WTC11 (cell line): ENCODE data around the gene PARM1.

Source experiments
- CREB1 ChIP-seq: sonication (generic); formaldehyde crosslinking; IDR thresholded peaks from 2 replicates; pipeline ENCODE4 v1.8.0; 2023; ENCODE audit warnings: mild to moderate bottlenecking, missing genetic modification reagents
- FOXJ3 ChIP-seq: sonication (generic); formaldehyde crosslinking; IDR thresholded peaks from 2 replicates; pipeline ENCODE4 v1.9.0; 2021; ENCODE audit warnings: missing genetic modification reagents, mild to moderate bottlenecking, borderline replicate concordance
- GABPB1 ChIP-seq: sonication (generic); formaldehyde crosslinking; IDR thresholded peaks from 2 replicates; pipeline ENCODE4 v1.8.1; 2023; ENCODE audit warnings: mild to moderate bottlenecking, missing genetic modification reagents
- IRF2 ChIP-seq: sonication (generic); formaldehyde crosslinking; IDR thresholded peaks from 2 replicates; pipeline ENCODE4 v1.8.0; 2022; ENCODE audit warnings: low read depth, missing genetic modification reagents, borderline replicate concordance
- JUN ChIP-seq: sonication (generic); formaldehyde crosslinking; IDR thresholded peaks from 2 replicates; pipeline ENCODE4 v1.8.0; 2023; ENCODE audit warnings: mild to moderate bottlenecking, missing genetic modification reagents
- NFYB ChIP-seq: sonication (generic); formaldehyde crosslinking; conservative IDR thresholded peaks from 2 replicates; pipeline ENCODE4 v1.8.0; 2022; ENCODE audit warnings: low read depth, missing genetic modification reagents
- PRRX2 ChIP-seq: fragments of 250-450 bp; sonication (Bioruptor Pico); IDR thresholded peaks from 2 replicates; pipeline ENCODE4 v1.8.0; 2021; ENCODE audit warnings: mild to moderate bottlenecking
- USF2 ChIP-seq: sonication (generic); formaldehyde crosslinking; IDR thresholded peaks from 2 replicates; pipeline ENCODE4 v1.8.1; 2023; ENCODE audit warnings: mild to moderate bottlenecking, missing genetic modification reagents, moderate library complexity
- ZNF121 ChIP-seq: sonication (generic); formaldehyde crosslinking; IDR thresholded peaks from 2 replicates; pipeline ENCODE4 v1.8.0; 2023; ENCODE audit warnings: missing genetic modification reagents
- TF ChIP-seq, protein P1 (sequence below): fragments of 200-600 bp; IDR thresholded peaks from 2 replicates; pipeline ENCODE4 v1.8.0; 2022; ENCODE audit warnings: antibody characterized with exemption
- TF ChIP-seq, protein P2 (sequence below): sonication (generic); formaldehyde crosslinking; conservative IDR thresholded peaks from 2 replicates; pipeline ENCODE4 v1.8.1; 2023; ENCODE audit warnings: mild to moderate bottlenecking, low read depth, missing genetic modification reagents, moderate library complexity

DNA sequence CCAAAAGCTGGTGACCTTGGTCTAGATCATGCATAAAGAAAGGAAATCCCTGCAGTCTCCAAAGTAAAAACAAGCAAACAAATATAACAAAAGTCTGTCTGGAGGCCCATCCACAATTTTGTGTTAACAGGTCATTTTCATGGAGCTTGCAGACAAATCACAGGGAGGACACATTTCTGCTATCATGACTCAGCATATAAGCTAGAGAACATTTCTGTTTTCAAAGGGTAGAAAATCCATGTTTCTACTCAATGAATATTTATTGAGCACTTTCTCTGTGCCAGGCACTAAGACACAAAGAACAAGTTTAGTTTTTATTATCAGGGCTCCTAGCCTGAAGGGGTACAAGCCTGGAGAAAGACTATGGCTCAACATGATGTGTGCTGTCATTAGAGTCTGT lies 71.1 kb downstream of the PARM1 start:
- TF ChIP-seq, protein P1, sequence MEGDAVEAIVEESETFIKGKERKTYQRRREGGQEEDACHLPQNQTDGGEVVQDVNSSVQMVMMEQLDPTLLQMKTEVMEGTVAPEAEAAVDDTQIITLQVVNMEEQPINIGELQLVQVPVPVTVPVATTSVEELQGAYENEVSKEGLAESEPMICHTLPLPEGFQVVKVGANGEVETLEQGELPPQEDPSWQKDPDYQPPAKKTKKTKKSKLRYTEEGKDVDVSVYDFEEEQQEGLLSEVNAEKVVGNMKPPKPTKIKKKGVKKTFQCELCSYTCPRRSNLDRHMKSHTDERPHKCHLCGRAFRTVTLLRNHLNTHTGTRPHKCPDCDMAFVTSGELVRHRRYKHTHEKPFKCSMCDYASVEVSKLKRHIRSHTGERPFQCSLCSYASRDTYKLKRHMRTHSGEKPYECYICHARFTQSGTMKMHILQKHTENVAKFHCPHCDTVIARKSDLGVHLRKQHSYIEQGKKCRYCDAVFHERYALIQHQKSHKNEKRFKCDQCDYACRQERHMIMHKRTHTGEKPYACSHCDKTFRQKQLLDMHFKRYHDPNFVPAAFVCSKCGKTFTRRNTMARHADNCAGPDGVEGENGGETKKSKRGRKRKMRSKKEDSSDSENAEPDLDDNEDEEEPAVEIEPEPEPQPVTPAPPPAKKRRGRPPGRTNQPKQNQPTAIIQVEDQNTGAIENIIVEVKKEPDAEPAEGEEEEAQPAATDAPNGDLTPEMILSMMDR, result no peak
- TF ChIP-seq IRF2 (CRISPR knock-in tag) (no peak), PRRX2 (CRISPR knock-in tag) (no peak), NFYB (CRISPR knock-in tag) (no peak), JUN (CRISPR knock-in tag) (no peak), FOXJ3 (CRISPR knock-in tag) (no peak), CREB1 (CRISPR knock-in tag) (no peak), ZNF121 (CRISPR knock-in tag) (no peak), USF2 (CRISPR knock-in tag) (no peak), GABPB1 (CRISPR knock-in tag) (no peak)
- TF ChIP-seq, protein P2, sequence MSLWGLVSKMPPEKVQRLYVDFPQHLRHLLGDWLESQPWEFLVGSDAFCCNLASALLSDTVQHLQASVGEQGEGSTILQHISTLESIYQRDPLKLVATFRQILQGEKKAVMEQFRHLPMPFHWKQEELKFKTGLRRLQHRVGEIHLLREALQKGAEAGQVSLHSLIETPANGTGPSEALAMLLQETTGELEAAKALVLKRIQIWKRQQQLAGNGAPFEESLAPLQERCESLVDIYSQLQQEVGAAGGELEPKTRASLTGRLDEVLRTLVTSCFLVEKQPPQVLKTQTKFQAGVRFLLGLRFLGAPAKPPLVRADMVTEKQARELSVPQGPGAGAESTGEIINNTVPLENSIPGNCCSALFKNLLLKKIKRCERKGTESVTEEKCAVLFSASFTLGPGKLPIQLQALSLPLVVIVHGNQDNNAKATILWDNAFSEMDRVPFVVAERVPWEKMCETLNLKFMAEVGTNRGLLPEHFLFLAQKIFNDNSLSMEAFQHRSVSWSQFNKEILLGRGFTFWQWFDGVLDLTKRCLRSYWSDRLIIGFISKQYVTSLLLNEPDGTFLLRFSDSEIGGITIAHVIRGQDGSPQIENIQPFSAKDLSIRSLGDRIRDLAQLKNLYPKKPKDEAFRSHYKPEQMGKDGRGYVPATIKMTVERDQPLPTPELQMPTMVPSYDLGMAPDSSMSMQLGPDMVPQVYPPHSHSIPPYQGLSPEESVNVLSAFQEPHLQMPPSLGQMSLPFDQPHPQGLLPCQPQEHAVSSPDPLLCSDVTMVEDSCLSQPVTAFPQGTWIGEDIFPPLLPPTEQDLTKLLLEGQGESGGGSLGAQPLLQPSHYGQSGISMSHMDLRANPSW (CRISPR knock-in tag), result no peak
